ENCODE measurements around the gene ZNF98.

The ZNF98 gene

DNA sequence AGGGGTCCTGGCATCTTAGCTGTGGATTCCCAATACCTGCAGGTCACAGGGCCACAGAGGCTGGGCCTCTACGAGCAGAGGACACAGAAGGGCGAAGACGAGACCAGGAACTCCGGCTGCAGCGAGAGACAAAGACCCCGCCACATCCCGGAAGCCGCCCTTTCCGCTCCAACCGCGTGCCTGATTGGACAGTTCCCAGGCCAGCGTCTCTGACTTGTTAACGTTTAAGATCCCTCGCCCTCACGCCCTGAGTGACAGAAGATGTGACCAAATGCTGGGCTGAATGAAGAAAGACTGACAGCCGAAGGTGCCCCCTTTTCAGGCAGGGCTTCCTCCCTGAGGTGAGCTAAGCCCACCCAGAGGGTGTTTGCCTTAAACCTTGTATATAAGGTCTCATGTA is at the start of gene ZNF98:
TSS of gene ZNF98 (minus strand) at position 136 of the 400 bp plus-strand sequence. CDS start at position 14, 122 bp downstream.
- Histone ChIP-seq H3K4me3 (no peak within 1 kb of the TSS), H3K27me3 (ENCODE audit: low read depth) (no peaks in the 10 kb centered on the region), H3K4me1 (no peaks in the 10 kb centered on the region), H3K36me3 (replicated peaks) (no peaks in the 10 kb centered on the region), H3K9me3 (no peaks in the 10 kb centered on the region)
- in situ Hi-C loops (cut with MboI; ENCODE audit: low sequenced_read_pairs): no loop called here
- no peak for DNase-seq (ENCODE audit: low spot score in 2 of 2)

DNA sequence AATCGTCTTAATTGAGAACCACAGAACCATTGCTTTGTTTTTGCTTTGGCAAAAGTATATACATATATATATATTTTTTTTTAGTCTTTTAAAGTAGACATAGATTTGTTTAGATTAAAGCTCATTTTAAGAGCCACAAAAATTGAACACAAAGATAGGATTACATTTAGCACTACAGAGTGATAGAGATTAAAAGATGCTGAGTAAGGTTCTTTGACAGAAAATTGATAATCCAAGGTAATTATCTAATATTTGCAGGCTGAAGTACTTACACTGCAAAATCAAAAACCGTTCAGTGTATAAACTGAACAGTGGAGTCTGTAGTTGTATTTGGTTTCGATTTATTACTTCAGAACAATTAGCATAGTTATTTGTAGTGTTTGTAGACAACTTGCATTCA is 24.5 kb upstream of the ZNF98 start:
- Histone ChIP-seq H3K27me3 (ENCODE audit: low read depth) (no peaks in the 10 kb centered on the region), H3K4me3 (no peak overlapping the region), H3K9me3 (no peaks in the 10 kb centered on the region), H3K36me3 (replicated peaks) (no peaks in the 10 kb centered on the region), H3K4me1 (no peaks in the 10 kb centered on the region)
- no peak for DNase-seq (ENCODE audit: low spot score in 2 of 2)
- in situ Hi-C loops (cut with MboI; ENCODE audit: low sequenced_read_pairs): no loop called here

DNA sequence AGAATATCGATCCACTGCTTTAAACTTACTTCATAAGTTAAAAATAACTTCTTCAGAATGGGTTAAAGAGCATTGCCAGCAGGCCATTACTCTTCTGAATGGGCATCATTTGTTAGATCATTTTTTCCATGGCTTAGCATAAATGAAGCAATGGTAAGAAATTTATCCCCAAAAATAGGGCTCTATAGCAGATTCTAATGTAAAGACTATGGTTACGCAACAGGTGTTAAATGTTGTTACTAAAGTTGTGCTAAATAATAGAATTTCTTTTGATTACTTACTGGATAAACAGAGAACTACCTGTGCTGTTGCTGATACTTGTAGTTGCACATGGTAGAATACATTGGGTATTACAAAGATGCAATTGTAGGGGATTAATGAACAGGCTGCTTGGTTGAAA is 15.9 kb upstream of the ZNF98 start:
- 0 out of 2 replicates have a peak, but pooled peaks cover 2% of the 10 kb centered on the region for H3K9me3 ChIP-seq
- no peaks in the 10 kb centered on the region for H3K36me3 ChIP-seq (replicated peaks)
- no peak for DNase-seq (ENCODE audit: low spot score in 2 of 2)
- H3K4me1 ChIP-seq: no peaks in the 10 kb centered on the region
- H3K27me3 ChIP-seq (ENCODE audit: low read depth): no peaks in the 10 kb centered on the region
- in situ Hi-C loops (cut with MboI; ENCODE audit: low sequenced_read_pairs): no loop called here
- no peak overlapping the region for H3K4me3 ChIP-seq

DNA sequence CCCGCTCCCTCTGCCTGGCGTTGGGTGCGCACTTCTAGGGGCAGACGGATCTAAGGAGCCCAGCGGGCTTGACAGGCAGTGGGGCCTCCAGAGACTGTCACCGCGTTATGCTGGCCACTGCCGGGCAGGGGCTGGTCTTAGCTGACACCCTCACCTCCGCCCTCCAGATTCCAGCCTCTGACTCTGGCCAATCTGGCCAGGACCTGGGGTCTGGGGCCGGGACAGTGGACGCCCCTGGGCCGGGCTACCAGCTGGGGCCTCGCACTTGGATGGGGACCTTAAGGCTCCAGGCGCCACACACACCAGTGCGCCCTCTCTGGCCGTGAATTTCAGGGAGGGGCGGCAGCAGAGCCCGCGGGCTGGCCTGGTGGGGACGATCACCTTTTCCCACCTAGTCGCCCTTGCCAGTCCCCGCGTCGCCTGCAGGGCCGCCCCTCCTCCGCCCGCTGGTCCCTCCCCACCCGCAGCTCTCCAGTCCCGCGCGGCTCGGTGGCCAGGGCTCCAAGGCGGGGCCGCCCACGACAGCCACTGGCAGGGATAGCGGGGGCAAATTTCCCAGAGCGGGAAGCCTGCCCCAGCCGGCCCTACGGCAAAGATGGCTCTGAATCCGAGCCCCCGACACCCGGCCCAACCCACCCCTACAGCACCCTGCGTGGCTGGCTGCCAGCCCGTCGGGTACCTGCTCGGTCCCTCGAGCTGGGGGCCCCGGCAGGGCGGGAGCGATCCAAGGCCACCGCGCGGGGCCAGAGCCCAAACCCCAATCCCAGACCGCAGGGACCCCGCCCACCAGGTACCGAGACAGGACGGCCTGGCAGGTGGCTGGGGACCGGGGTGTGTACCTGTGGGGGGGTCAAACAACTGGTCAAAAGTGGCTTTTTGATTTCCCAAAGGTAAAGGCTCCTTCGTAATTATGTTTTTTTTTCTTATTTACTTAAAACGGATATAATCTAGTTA is 6.1 kb upstream of the ZNF98 start:
- H3K27me3 ChIP-seq (ENCODE audit: low read depth): no peaks in the 10 kb centered on the region
- H3K4me1 ChIP-seq: no peaks in the 10 kb centered on the region
- no peaks in the 10 kb centered on the region for H3K36me3 ChIP-seq (replicated peaks)
- no peaks in the 10 kb centered on the region for H3K9me3 ChIP-seq
- in situ Hi-C loops (cut with MboI; ENCODE audit: low sequenced_read_pairs): no loop called here
- DNase-seq (ENCODE audit: low spot score in 2 of 2): no peak
- H3K4me3 ChIP-seq: no peak overlapping the region

DNA sequence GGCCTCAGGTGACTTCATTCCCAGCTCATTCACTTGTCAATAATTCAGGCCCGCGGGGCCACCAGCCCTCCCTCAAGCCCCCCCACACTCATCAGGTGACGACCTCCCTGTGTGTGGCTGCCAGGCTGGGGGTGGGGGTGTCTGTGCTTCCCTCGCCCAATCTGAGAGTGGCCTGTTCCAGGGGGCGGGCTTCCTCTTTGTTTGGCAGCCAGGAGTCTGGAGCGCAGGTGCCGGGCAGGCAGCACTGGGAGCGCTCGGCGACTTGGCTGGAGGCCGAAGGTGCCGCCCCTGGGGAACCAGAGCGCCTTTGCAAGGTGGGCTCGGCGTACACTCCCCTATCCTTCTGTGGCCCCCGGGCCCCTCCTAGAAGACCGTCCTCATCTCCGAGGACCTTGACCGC is 5.4 kb upstream of the ZNF98 start:
- no peaks in the 10 kb centered on the region for H3K9me3 ChIP-seq
- DNase-seq (ENCODE audit: low spot score in 2 of 2): no peak
- no peaks in the 10 kb centered on the region for H3K4me1 ChIP-seq
- no peaks in the 10 kb centered on the region for H3K27me3 ChIP-seq (ENCODE audit: low read depth)
- in situ Hi-C loops (cut with MboI; ENCODE audit: low sequenced_read_pairs): no loop called here
- no peaks in the 10 kb centered on the region for H3K36me3 ChIP-seq (replicated peaks)
- no peak overlapping the region for H3K4me3 ChIP-seq

DNA sequence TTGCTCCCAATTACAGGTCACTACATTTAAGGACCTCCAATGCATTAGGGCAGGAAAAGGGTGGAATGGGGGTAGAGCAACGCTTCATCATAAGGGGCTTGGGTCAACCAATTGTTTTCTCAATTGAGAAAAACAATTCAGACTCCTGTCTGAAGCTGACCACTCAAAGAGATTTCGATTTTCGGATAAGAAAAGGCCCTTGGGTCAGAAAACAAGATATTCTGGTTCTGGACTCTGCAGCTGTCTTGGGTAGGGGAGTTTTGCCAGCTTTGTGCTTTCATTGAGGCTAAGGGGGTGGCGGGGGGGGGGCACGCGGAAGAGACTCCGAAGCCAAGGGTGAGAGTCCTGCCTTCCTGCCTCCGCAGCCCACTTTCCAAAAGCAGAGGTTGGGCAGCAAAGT is 4.8 kb upstream of the ZNF98 start:
- H3K4me1 ChIP-seq: no peaks in the 10 kb centered on the region
- no peaks in the 10 kb centered on the region for H3K9me3 ChIP-seq
- no peak for DNase-seq (ENCODE audit: low spot score in 2 of 2)
- in situ Hi-C loops (cut with MboI; ENCODE audit: low sequenced_read_pairs): no loop called here
- H3K27me3 ChIP-seq (ENCODE audit: low read depth): no peaks in the 10 kb centered on the region
- no peak overlapping the region for H3K4me3 ChIP-seq
- H3K36me3 ChIP-seq (replicated peaks): no peaks in the 10 kb centered on the region

DNA sequence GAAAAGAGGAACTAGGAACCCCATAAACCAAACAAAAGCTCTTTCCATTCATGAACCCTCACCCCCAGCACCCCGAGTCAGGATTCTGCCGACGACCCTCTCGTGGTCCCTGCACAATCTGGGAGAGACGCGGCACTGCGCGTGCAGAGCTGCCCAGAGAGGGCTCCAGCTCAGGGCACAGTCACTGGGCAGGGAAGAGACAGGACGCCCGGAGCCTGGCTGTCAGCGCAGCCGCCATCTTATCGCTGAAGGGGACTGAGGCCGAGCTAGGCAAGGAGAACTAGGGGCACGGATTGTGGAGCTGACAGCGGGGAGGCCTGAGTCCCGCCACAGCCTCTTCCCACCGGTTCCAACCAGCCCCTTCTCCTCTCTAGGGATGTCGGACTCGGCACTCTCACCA is 349 bp downstream of the ZNF98 start:
- Histone ChIP-seq H3K9me3 (no peaks in the 10 kb centered on the region), H3K36me3 (replicated peaks) (no peaks in the 10 kb centered on the region), H3K4me1 (no peaks in the 10 kb centered on the region), H3K4me3 (no peak overlapping the region), H3K27me3 (ENCODE audit: low read depth) (no peaks in the 10 kb centered on the region)
- no peak for DNase-seq (ENCODE audit: low spot score in 2 of 2)
- in situ Hi-C loops (cut with MboI; ENCODE audit: low sequenced_read_pairs): no loop called here

DNA sequence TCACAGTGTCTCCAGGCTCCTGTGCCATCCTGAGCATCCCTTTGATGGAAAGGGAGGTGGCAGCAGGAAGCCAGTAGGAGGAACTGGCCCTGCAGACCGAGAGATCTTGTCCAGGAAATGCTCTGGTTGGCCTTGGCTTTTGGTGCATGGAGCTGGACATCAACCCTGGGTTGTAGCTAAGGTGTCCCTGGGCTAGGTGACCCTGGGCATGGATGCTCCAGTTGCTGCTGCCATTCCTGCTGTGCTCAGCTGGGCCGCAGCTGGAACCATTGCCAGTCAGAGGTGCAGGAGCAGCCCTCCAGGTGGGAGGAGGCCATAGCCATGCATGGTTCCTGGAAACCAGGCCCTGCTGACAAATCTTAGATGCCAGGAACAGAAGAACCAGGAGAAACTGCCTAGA is 67.5 kb downstream of the ZNF98 start:
- H3K4me3 ChIP-seq: no peak overlapping the region
- no peaks in the 10 kb centered on the region for H3K36me3 ChIP-seq (replicated peaks)
- H3K9me3 ChIP-seq: no peaks in the 10 kb centered on the region
- no peaks in the 10 kb centered on the region for H3K27me3 ChIP-seq (ENCODE audit: low read depth)
- H3K4me1 ChIP-seq: no peaks in the 10 kb centered on the region
- in situ Hi-C loops (cut with MboI; ENCODE audit: low sequenced_read_pairs): no loop called here
- DNase-seq (ENCODE audit: low spot score in 2 of 2): no peak
